NB4 (cell line): ENCODE results near the gene SLC6A19.
"Not testable (repeated sequence)": the region's sequence is repeated elsewhere in the genome, so short reads cannot be mapped to it uniquely, and the experiment has no call there.

ENCODE experiments used
- DNase-seq: peaks from one replicate; pipeline ENCODE4 v3.0.0; 2010; ENCODE audit warnings: low read depth
- H3K4me3 ChIP-seq: one replicate; pipeline ENCODE4 v1.5.1; 2011; ENCODE audit warnings: mild to moderate bottlenecking, low read depth, low read length, moderate library complexity
- CTCF ChIP-seq: IDR thresholded peaks from one replicate; pipeline ENCODE4 v1.5.1; 2012; ENCODE audit warnings: low read depth, low read length
- MAX ChIP-seq: IDR thresholded peaks from 2 replicates; pipeline ENCODE4 v1.6.1; 2011; ENCODE audit warnings: low read depth, low read length
- MYC ChIP-seq: IDR thresholded peaks from 2 replicates; pipeline ENCODE4 v1.6.1; 2011; ENCODE audit warnings: low read depth, low read length
- POLR2A ChIP-seq: IDR thresholded peaks from 2 replicates; pipeline ENCODE4 v1.6.1; 2011; ENCODE audit warnings: mild to moderate bottlenecking; ENCODE audit not compliant: insufficient read length; ENCODE audit errors: extremely low read depth

SLC6A19 gene

GRCh38 chr5:1156033-1156753 is 45.2 kb upstream of the SLC6A19 start:
- no peak for TF ChIP-seq CTCF
- no peak for TF ChIP-seq POLR2A
- no peak for TF ChIP-seq MYC
- TF ChIP-seq MAX: no peak
- no peak for DNase-seq
- no peak overlapping the region for H3K4me3 ChIP-seq

GRCh38 chr5:1156754-1157460 is 44.5 kb upstream of the SLC6A19 start:
- H3K4me3 ChIP-seq: no peak overlapping the region
- DNase-seq: no peak
- TF ChIP-seq CTCF (no peak), POLR2A (no peak), MAX (no peak), MYC (no peak)

GRCh38 chr5:1157461-1157986 is 43.9 kb upstream of the SLC6A19 start:
- H3K4me3 ChIP-seq, DNase-seq: not testable (repeated sequence)

GRCh38 chr5:1158647-1159340 is 42.6 kb upstream of the SLC6A19 start:
- H3K4me3 ChIP-seq: no peak overlapping the region
- DNase-seq: no peak
- TF ChIP-seq CTCF (no peak), POLR2A (no peak), MAX (no peak), MYC (no peak)

GRCh38 chr5:1159341-1159675 is 42.1 kb upstream of the SLC6A19 start:
- TF ChIP-seq MAX: no peak
- no peak for TF ChIP-seq CTCF
- no peak for TF ChIP-seq MYC
- TF ChIP-seq POLR2A: no peak
- DNase-seq: no peak
- H3K4me3 ChIP-seq: no peak overlapping the region

GRCh38 chr5:1159774-1160406 is 41.5 kb upstream of the SLC6A19 start:
- no peak for DNase-seq
- no peak for TF ChIP-seq CTCF
- no peak for TF ChIP-seq MAX
- no peak overlapping the region for H3K4me3 ChIP-seq
